ENCODE measurements around the gene TPST2. TPM values are rescaled to one million over a fixed set of nuclear protein-coding genes. Genes with fewer than 3 reads are reported as not detected.
"Not testable (repeated sequence)": the region's sequence is repeated elsewhere in the genome, so short reads cannot be mapped to it uniquely, and the experiment has no call there.

TPST2 gene
- total RNA-seq, 4 donors from 2014 or later = 32.3 to 110 (median 65.4) TPM

DNA sequence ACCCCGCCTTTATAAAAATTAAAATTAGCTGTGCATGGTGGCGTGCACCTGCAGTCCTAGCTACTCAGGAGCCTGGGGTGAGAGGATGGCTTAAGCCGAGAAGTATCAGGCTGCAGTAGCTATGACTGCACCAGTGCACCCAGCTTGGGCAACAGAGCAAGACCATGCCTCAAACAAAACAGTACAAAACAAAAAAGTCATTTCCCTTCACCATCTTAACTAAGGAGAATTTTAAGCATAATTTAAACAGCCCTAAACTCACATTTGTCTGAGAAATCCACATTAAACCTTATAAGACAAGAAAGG is 54.4 kb downstream of the TPST2 start:
- no peak for TF ChIP-seq CTCF (IDR thresholded peaks at IDR 0.05 in 4 of 5, conservative IDR thresholded peaks at IDR 0.05 in 1 of 5)
- TF ChIP-seq POLR2A (IDR thresholded peaks at IDR 0.05) = no peak
- in situ Hi-C loops (cut with MboI; ENCODE audit: low sequenced_read_pairs in 4 of 4) = no loop called here
- Histone ChIP-seq H3K4me3 (no peak overlapping the region), H3K4me1 (peaks cover 31 to 35% of the 10 kb centered on the region in 2 donors), H3K9me3 (no peaks in the 10 kb centered on the region), H3K27ac (peak overlapping the region; percentile 15 to 98 (median 76)), H3K27me3 (no peaks in the 10 kb centered on the region), H3K36me3 (peaks cover 0 to 54% of the 10 kb centered on the region in 2 donors)
- intact Hi-C loops (cut with DNase I; ENCODE audit: low total_unique reads) = no loop called here
- DNase-seq = no peak
- ATAC-seq = no peak

GRCh38 chr22:26534874-26535602 is 54.9 kb downstream of the TPST2 start:
- H3K36me3 ChIP-seq = peaks cover 0 to 48% of the 10 kb centered on the region in 2 donors
- no peaks in the 10 kb centered on the region for H3K9me3 ChIP-seq
- in situ Hi-C loops (cut with MboI; ENCODE audit: low sequenced_read_pairs in 4 of 4) = no loop called here
- DNase-seq = no peak
- H3K4me3 ChIP-seq = no peak overlapping the region
- TF ChIP-seq CTCF (IDR thresholded peaks at IDR 0.05 in 4 of 5, conservative IDR thresholded peaks at IDR 0.05 in 1 of 5) = no peak
- no peak for TF ChIP-seq POLR2A (IDR thresholded peaks at IDR 0.05)
- H3K27me3 ChIP-seq = no peaks in the 10 kb centered on the region
- H3K27ac ChIP-seq = peak overlapping the region; percentile 15 to 98 (median 76)
- no peak for ATAC-seq
- intact Hi-C loops (cut with DNase I; ENCODE audit: low total_unique reads) = no loop called here
- H3K4me1 ChIP-seq = peaks cover 35 to 36% of the 10 kb centered on the region in 2 donors

- TF ChIP-seq CTCF (IDR thresholded peaks at IDR 0.05 in 4 of 5, conservative IDR thresholded peaks at IDR 0.05 in 1 of 5) (no peak), POLR2A (IDR thresholded peaks at IDR 0.05) (no peak)
- Histone ChIP-seq H3K4me3 (no peak overlapping the region), H3K9me3 (no peaks in the 10 kb centered on the region), H3K4me1 (peaks cover 42% of the 10 kb centered on the region in 2 donors), H3K27me3 (no peaks in the 10 kb centered on the region), H3K36me3 (peaks cover 0 to 41% of the 10 kb centered on the region in 2 donors), H3K27ac (peak overlapping the region; percentile 47 to 98 (median 76))
- in situ Hi-C loops (cut with MboI; ENCODE audit: low sequenced_read_pairs in 4 of 4) = no loop called here
- intact Hi-C loops (cut with DNase I; ENCODE audit: low total_unique reads) = no loop called here
- ATAC-seq (no peak), DNase-seq (no peak)
These were observed 55.6 kb downstream of the TPST2 start for GRCh38 chr22:26534171-26534855.

DNA sequence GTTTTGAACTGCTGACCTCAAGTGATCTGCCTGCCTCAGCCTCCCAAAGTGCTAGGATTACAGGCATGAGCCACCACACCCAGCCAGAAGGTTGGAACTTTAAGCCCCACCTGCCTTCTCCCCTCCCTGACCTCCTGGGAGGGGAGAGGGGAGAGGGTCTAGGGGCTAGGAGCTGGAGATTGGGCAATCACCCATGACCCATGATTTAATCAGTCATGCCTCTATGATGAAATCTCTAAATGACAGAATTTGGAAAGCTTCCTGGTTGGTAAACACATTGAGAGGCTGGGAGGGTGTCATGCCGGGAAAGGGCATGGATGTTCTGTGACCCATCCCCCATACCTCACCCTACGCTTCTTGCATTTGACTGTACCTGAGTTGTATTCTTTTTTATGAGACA is 60.6 kb downstream of the TPST2 start:
- in situ Hi-C loops (cut with MboI; ENCODE audit: low sequenced_read_pairs in 4 of 4) = no loop called here
- Histone ChIP-seq H3K9me3 (no peaks in the 10 kb centered on the region), H3K27ac (peak overlapping the region; percentile 91 to 98 (median 94)), H3K4me3 (no peak overlapping the region), H3K27me3 (no peaks in the 10 kb centered on the region), H3K4me1 (peaks cover 59 to 60% of the 10 kb centered on the region in 2 donors), H3K36me3 (peaks cover 0 to 21% of the 10 kb centered on the region in 2 donors)
- TF ChIP-seq POLR2A (IDR thresholded peaks at IDR 0.05) = no peak
- no peak for TF ChIP-seq CTCF (IDR thresholded peaks at IDR 0.05 in 4 of 5, conservative IDR thresholded peaks at IDR 0.05 in 1 of 5)
- intact Hi-C loops (cut with DNase I; ENCODE audit: low total_unique reads) = loop anchor here (1.0 kb wide), 2 partner anchors 26 to 30 kb away; no protein-coding TSS in a partner anchor
- DNase-seq (peak; percentile 65 to 79), ATAC-seq (peak; percentile 69)

GRCh38 chr22:26528518-26528917 is 61.4 kb downstream of the TPST2 start:
- H3K4me1 ChIP-seq = peaks cover 50 to 55% of the 10 kb centered on the region in 2 donors
- H3K27me3 ChIP-seq; H3K4me3 ChIP-seq; ATAC-seq; intact Hi-C loops (cut with DNase I; ENCODE audit: low total_unique reads); in situ Hi-C loops (cut with MboI; ENCODE audit: low sequenced_read_pairs in 4 of 4); DNase-seq; H3K9me3 ChIP-seq: not testable (repeated sequence)
- H3K27ac ChIP-seq = peak overlapping the region; percentile 91 to 98 (median 94)
- peaks cover 0 to 21% of the 10 kb centered on the region in 2 donors for H3K36me3 ChIP-seq
